K562 (cell line): ENCODE measurements around the gene SH3BGRL2. TPM values are rescaled to one million over a fixed set of nuclear protein-coding genes. Genes with fewer than 3 reads are reported as not detected.

Experiments used
- NR1H2 ChIP-seq: sonication (generic); formaldehyde crosslinking; IDR thresholded peaks from 2 replicates; pipeline ENCODE4 v1.4.0; 2020; ENCODE audit warnings: mild to moderate bottlenecking, missing genetic modification reagents
- PCBP2 ChIP-seq: fragments of 200-400 bp; formaldehyde crosslinking; IDR thresholded peaks from 2 replicates; pipeline ENCODE4 v1.6.1; 2018; ENCODE audit warnings: low read length, low read depth, mild to moderate bottlenecking, moderate library complexity; ENCODE audit not compliant: poor library complexity, severe bottlenecking
- SAFB ChIP-seq: fragments of 200-400 bp; formaldehyde crosslinking; IDR thresholded peaks from 2 replicates; pipeline ENCODE4 v1.6.1; 2017; ENCODE audit warnings: low read depth, low read length, borderline replicate concordance
- TAF7 ChIP-seq: fragments of 450-650 bp; IDR thresholded peaks from 2 replicates; pipeline ENCODE4 v1.6.1; 2016; ENCODE audit warnings: missing genetic modification characterization, missing compliant biosample characterization
- ZNF124 ChIP-seq: sonication (generic); formaldehyde crosslinking; IDR thresholded peaks from 2 replicates; pipeline ENCODE4 v1.8.1; 2022; ENCODE audit warnings: missing genetic modification reagents
- ZNF140 ChIP-seq: fragments of 250-450 bp; sonication (Bioruptor Pico); IDR thresholded peaks from 2 replicates; pipeline ENCODE4 v1.8.0; 2021; ENCODE audit warnings: moderate library complexity, mild to moderate bottlenecking, inconsistent platforms
- ZNF146 ChIP-seq: IDR thresholded peaks from one replicate; pipeline ENCODE4 v1.6.1; 2018; ENCODE audit warnings: missing compliant biosample characterization; ENCODE audit not compliant: unreplicated experiment
- ZNF830 ChIP-seq: fragments of 250-450 bp; sonication (Bioruptor Pico); IDR thresholded peaks from 2 replicates; pipeline ENCODE4 v1.5.0; 2021; ENCODE audit warnings: mild to moderate bottlenecking
- polyA plus RNA-seq, 8 experiments: library from polyadenylated mRNA; depleted of rRNA in 4 of 8; stranded (reverse) in 5 of 8; unstranded in 3 of 8; fragments of >200 nt; fragmentation: Nextera tagmentation in 2 of 8; fragmentation: Illumina TruSeq in 1 of 8; extraction: Ambion mirVana in 2 of 8; extraction: Trizol in 1 of 8; gene quantifications; 2 replicates each; pipeline versions ENCODE4 v1.2.1 to v1.2.3, GENCODE V29; 2011 to 2014; ENCODE audit warnings: inconsistent platforms in 1 of 8, missing spikeins in 1 of 8
- total RNA-seq, 7 experiments: library from RNA; depleted of rRNA in 6 of 7; stranded (reverse); fragments of >200 nt in 6 of 7; fragmentation: Illumina TruSeq in 2 of 7; extraction: Trizol in 2 of 7; gene quantifications; 2 replicates each; pipeline versions ENCODE4 v1.2.1 to v1.2.3, GENCODE V29; 2011 to 2021; ENCODE audit warnings: low replicate concordance in 1 of 7
- TF ChIP-seq, protein P1 (sequence below), 2 experiments: fragments of 450-650 bp in 1 of 2; IDR thresholded peaks; 2 replicates each; pipeline ENCODE4 v1.6.1; 2011 to 2017; ENCODE audit warnings: low read depth in 2 of 2, antibody characterized with exemption in 1 of 2, borderline replicate concordance in 1 of 2, low read length in 1 of 2, mild to moderate bottlenecking in 1 of 2, mixed read lengths in 1 of 2; ENCODE audit not compliant: control insufficient read depth in 1 of 2
- TF ChIP-seq, protein P2 (sequence below): sonication (generic); formaldehyde crosslinking; IDR thresholded peaks from 2 replicates; pipeline ENCODE4 v1.8.0; 2022; ENCODE audit warnings: missing genetic modification reagents, mild to moderate bottlenecking, borderline replicate concordance
- TF ChIP-seq, protein P3 (sequence below): fragments of 450-650 bp; formaldehyde crosslinking; IDR thresholded peaks from 2 replicates; pipeline ENCODE4 v1.4.0; 2022; ENCODE audit warnings: missing genetic modification characterization

SH3BGRL2 gene
- total and polyA plus RNA-seq, 9 of the 15 experiments (the other 6 are each of a cell fraction or from before 2014, with no cell fraction given), result 4.4 to 12.1 (median 7.3) TPM

DNA sequence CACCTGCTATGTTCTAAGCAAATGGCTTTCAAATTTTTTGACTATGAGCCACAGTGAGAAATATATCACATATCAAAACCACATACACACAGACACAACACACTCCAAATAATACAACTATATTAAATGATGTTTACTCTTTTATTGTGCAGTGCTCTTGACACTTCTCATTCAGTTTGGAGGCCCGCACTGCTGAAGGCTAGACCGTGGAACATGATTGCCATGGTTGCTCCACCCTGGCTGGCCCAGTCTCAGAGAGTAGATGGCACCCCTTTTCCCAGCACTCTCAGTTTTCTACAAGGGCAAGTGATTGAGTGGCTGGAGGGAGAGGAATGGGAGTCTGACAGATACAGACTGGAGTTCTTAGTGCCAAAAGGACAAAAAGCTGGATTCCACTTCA lies 86.9 kb downstream of the SH3BGRL2 start (continued):
- TF ChIP-seq, protein P1, sequence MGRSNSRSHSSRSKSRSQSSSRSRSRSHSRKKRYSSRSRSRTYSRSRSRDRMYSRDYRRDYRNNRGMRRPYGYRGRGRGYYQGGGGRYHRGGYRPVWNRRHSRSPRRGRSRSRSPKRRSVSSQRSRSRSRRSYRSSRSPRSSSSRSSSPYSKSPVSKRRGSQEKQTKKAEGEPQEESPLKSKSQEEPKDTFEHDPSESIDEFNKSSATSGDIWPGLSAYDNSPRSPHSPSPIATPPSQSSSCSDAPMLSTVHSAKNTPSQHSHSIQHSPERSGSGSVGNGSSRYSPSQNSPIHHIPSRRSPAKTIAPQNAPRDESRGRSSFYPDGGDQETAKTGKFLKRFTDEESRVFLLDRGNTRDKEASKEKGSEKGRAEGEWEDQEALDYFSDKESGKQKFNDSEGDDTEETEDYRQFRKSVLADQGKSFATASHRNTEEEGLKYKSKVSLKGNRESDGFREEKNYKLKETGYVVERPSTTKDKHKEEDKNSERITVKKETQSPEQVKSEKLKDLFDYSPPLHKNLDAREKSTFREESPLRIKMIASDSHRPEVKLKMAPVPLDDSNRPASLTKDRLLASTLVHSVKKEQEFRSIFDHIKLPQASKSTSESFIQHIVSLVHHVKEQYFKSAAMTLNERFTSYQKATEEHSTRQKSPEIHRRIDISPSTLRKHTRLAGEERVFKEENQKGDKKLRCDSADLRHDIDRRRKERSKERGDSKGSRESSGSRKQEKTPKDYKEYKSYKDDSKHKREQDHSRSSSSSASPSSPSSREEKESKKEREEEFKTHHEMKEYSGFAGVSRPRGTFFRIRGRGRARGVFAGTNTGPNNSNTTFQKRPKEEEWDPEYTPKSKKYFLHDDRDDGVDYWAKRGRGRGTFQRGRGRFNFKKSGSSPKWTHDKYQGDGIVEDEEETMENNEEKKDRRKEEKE (IDR thresholded peaks at IDR 0.05; ENCODE audit: borderline replicate concordance in 1 of 2, control insufficient read depth in 1 of 2, low read depth in 2 of 2, low read length in 1 of 2), result no peak
- no peak for TF ChIP-seq ZNF140 (CRISPR knock-in tag)
- TF ChIP-seq ZNF830 (CRISPR knock-in tag), result no peak
- TF ChIP-seq TAF7, result no peak
- no peak for TF ChIP-seq SAFB
- no peak for TF ChIP-seq ZNF124 (CRISPR knock-in tag)
- TF ChIP-seq, protein P2, sequence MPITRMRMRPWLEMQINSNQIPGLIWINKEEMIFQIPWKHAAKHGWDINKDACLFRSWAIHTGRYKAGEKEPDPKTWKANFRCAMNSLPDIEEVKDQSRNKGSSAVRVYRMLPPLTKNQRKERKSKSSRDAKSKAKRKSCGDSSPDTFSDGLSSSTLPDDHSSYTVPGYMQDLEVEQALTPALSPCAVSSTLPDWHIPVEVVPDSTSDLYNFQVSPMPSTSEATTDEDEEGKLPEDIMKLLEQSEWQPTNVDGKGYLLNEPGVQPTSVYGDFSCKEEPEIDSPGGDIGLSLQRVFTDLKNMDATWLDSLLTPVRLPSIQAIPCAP (CRISPR knock-in tag), result no peak
- TF ChIP-seq ZNF146 (CRISPR knock-in tag), result no peak
- TF ChIP-seq, protein P3, sequence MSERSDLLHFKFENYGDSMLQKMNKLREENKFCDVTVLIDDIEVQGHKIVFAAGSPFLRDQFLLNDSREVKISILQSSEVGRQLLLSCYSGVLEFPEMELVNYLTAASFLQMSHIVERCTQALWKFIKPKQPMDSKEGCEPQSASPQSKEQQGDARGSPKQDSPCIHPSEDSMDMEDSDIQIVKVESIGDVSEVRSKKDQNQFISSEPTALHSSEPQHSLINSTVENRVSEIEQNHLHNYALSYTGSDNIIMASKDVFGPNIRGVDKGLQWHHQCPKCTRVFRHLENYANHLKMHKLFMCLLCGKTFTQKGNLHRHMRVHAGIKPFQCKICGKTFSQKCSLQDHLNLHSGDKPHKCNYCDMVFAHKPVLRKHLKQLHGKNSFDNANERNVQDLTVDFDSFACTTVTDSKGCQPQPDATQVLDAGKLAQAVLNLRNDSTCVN (CRISPR knock-in tag), result no peak
- no peak for TF ChIP-seq PCBP2
- no peak for TF ChIP-seq NR1H2 (CRISPR knock-in tag)
